Thoracic aorta (tissue), 2 donors: ENCODE data around the gene VWDE. TPM values are rescaled to one million over a fixed set of nuclear protein-coding genes. Genes with fewer than 3 reads are reported as not detected.

Source experiments
- ATAC-seq: fragments of 150-250 bp; one replicate; pipeline ENCODE4 v1.8.0; 2017; ENCODE audit warnings: low read depth; ENCODE audit not compliant: insufficient number of reproducible peaks, low FRiP score
- DNase-seq: peaks from one replicate; pipeline ENCODE4 v3.0.0-alpha.2; 2020; ENCODE audit warnings: low spot score
- H3K27ac ChIP-seq, 2 donors: fragments of 200-600 bp; sonication (generic); 1 replicate in 1 of 2; 2 replicates in 1 of 2; pipeline ENCODE4 v1.5.1; 2016; ENCODE audit warnings: mild to moderate bottlenecking in 2 of 2, moderate library complexity in 2 of 2
- H3K27me3 ChIP-seq: fragments of 200-600 bp; sonication (generic); replicated peaks from 2 replicates; pipeline ENCODE4 v1.6.0; 2016; ENCODE audit warnings: mild to moderate bottlenecking; ENCODE audit not compliant: insufficient read depth
- H3K36me3 ChIP-seq: fragments of 200-600 bp; sonication (generic); one replicate; pipeline ENCODE4 v1.5.1; 2016
- H3K4me1 ChIP-seq, 2 donors: fragments of 200-600 bp; sonication (generic); 1 replicate in 1 of 2; 2 replicates in 1 of 2; pipeline versions ENCODE4 v1.5.1 to v1.6.0; 2016; ENCODE audit warnings: low read depth in 2 of 2, mild to moderate bottlenecking in 1 of 2; ENCODE audit not compliant: control insufficient read depth in 1 of 2
- H3K4me3 ChIP-seq: fragments of 200-600 bp; sonication (generic); 2 replicates; pipeline ENCODE4 v1.5.1; 2016; ENCODE audit warnings: mild to moderate bottlenecking
- H3K9me3 ChIP-seq: fragments of 200-600 bp; sonication (generic); 2 replicates; pipeline ENCODE4 v1.5.1; 2016
- CTCF ChIP-seq: fragments of 200-600 bp; sonication (generic); IDR thresholded peaks from one replicate; pipeline ENCODE4 v1.5.1; 2019; ENCODE audit warnings: antibody characterized with exemption
- total RNA-seq, 2 donors: library from RNA; depleted of rRNA; stranded (reverse); fragments of >200 nt; gene quantifications; one replicate each; pipeline versions ENCODE4 v1.1.0 to v1.2.3, GENCODE V29; 2016

The VWDE gene
- total RNA-seq, 2 donors from 2014 or later, result 0.14 TPM; not detected in 1

DNA sequence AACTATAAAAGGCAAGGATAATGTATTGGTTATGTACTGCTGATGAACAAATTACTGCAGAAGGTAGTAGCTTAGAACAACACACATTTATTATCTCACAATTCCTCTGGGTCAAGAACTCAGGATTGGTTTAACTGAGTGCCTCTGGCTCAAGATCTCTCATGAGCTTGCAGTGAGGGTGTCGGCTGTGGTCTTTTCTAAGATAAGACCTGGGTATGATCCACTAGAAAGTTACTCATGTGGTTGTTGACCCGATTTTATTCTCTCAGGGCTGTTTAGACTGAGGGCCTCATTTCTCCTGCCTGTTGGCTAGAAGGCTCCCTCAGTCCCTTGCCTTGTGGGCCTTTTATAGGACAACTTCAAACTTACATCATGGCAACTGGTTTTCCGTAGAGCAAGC lies 86.7 kb downstream of the VWDE start:
- Histone ChIP-seq H3K4me1 (no peaks in the 10 kb centered on the region), H3K9me3 (no peaks in the 10 kb centered on the region), H3K27ac (no peak overlapping the region), H3K4me3 (no peak overlapping the region), H3K27me3 (no peaks in the 10 kb centered on the region), H3K36me3 (no peaks in the 10 kb centered on the region)
- no peak for DNase-seq
- TF ChIP-seq CTCF, result no peak
- no peak for ATAC-seq

DNA sequence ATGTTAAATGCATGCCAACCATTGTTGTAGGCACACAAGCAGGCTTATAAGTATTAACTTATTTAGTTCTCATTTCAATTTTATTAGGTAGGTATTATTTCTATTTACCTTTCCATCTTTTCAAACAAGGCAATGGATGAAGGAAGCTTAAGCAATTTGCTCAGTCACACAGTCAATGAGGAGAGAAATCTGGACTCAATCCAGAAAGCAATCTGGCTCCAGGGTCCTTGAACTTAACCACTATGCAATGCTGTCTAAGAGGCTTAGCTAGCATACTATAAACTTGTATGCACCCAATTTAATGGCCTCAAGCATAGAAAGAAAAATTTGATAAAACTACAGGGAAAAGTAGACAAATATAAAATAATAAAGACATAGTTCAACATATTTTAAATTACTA lies 88.6 kb downstream of the VWDE start:
- Histone ChIP-seq H3K4me1 (no peaks in the 10 kb centered on the region), H3K27me3 (no peaks in the 10 kb centered on the region), H3K36me3 (no peaks in the 10 kb centered on the region), H3K9me3 (no peaks in the 10 kb centered on the region), H3K27ac (no peak overlapping the region), H3K4me3 (no peak overlapping the region)
- DNase-seq (no peak), ATAC-seq (no peak)
- TF ChIP-seq CTCF, result no peak

DNA sequence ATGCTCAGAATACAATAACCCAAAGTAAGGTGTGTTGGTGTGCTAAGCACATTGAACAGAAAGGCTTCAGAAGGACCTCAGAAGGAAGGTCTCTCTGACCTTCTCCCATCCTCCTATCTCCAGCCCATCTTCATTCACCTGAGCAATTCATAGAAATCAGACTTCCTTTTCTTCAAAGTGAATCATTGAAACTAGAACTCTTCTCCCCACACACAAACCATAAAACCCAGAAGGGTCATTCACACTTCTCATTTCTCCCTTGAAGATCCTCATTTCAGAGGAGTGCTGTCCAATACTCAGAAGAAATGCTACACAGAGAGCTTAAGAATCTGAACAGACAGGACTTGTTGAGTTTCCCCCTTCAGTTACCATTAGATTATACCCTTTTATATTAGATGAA lies 89.5 kb downstream of the VWDE start:
- Histone ChIP-seq H3K9me3 (no peaks in the 10 kb centered on the region), H3K36me3 (no peaks in the 10 kb centered on the region), H3K27ac (no peak overlapping the region), H3K27me3 (no peaks in the 10 kb centered on the region), H3K4me3 (no peak overlapping the region), H3K4me1 (no peaks in the 10 kb centered on the region)
- DNase-seq, result no peak
- no peak for ATAC-seq
- TF ChIP-seq CTCF, result no peak

DNA sequence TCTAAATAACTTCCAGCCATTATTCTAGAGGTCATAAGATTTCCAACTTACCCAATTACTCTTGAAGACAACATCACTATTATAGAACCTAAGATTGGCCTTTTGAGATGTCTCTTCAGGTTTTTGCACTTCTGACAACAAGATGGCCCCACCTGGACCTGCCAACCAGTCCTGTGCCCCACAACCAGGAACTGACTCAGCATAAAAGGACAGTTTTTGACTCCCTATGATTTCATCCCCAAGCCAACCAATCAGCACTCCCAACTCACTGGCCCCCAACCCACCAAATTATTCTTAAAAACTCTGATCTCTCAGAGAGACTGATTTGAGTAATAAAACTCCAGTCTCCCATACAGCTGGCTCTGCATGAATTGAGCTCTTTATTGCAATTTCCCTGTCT lies 98.2 kb downstream of the VWDE start:
- Histone ChIP-seq H3K9me3 (no peaks in the 10 kb centered on the region), H3K4me3 (no peak overlapping the region), H3K27ac (no peak overlapping the region), H3K36me3 (no peaks in the 10 kb centered on the region), H3K4me1 (no peaks in the 10 kb centered on the region), H3K27me3 (no peaks in the 10 kb centered on the region)
- ATAC-seq, result no peak
- TF ChIP-seq CTCF, result no peak
- no peak for DNase-seq

DNA sequence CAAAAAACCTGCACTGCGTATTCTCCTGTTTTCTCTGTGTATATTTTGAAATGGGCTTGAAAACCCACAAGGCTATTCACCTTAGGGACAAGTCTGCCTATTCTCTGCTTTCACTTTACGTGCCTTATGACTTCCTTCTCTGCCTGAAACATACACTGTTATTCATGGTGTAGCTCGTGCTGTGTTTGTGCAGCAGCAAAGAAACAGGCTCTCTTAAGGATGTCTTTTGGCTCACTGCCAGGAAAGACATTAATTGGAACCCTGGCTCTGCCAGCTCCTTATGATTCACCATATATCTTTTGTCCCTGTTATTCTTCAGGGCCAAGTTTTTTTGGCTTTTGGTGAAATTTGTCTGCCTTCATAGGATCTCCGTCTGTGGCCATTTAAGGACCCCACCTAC lies 100.2 kb downstream of the VWDE start:
- Histone ChIP-seq H3K4me1 (no peaks in the 10 kb centered on the region), H3K9me3 (no peaks in the 10 kb centered on the region), H3K36me3 (no peaks in the 10 kb centered on the region), H3K4me3 (no peak overlapping the region), H3K27ac (no peak overlapping the region), H3K27me3 (no peaks in the 10 kb centered on the region)
- ATAC-seq (no peak), DNase-seq (no peak)
- no peak for TF ChIP-seq CTCF
